Stomach (tissue), 4 donors: ENCODE data around the gene CEBPZ.

Experiments
- CTCF ChIP-seq, 7 experiments: fragments of 450-650 bp in 4 of 7; fragments of 200-600 bp in 3 of 7; sonication (generic) in 3 of 7; IDR thresholded peaks; one replicate each; pipeline ENCODE4 v1.5.1; 2016 to 2019; ENCODE audit warnings: antibody characterized with exemption in 7 of 7, control low read depth in 2 of 7, mild to moderate bottlenecking in 1 of 7
- POLR2A ChIP-seq, 4 donors: fragments of 450-650 bp; IDR thresholded peaks; one replicate each; pipeline ENCODE4 v1.6.1; 2016; ENCODE audit warnings: antibody characterized with exemption in 4 of 4, control low read depth in 2 of 4, mild to moderate bottlenecking in 1 of 4, moderate library complexity in 1 of 4

- TF ChIP-seq CTCF (IDR thresholded peaks at IDR 0.05): no peak
- TF ChIP-seq POLR2A (IDR thresholded peaks at IDR 0.05): no peak
These were observed 36.7 kb upstream of the CEBPZ start for GRCh38 chr2:37268111-37268510.
